ENCODE data around the gene RFX7.

GRCh38 chr15:56064152-56064551 is 179.5 kb downstream of the RFX7 start:
- no peak for TF ChIP-seq CEBPB (IDR thresholded peaks at IDR 0.05)
- no peak for TF ChIP-seq USF1 (IDR thresholded peaks at IDR 0.05)
- TF ChIP-seq EGR1 (IDR thresholded peaks at IDR 0.05), result no peak
- no peak for TF ChIP-seq YY1 (IDR thresholded peaks at IDR 0.05; ENCODE audit: low read depth)
- no peak for TF ChIP-seq REST (IDR thresholded peaks at IDR 0.05; ENCODE audit: low read depth)
- TF ChIP-seq CREB1 (IDR thresholded peaks at IDR 0.05; ENCODE audit: low read depth), result no peak
- TF ChIP-seq MAX (IDR thresholded peaks at IDR 0.05), result no peak

All from Ishikawa (cell line).